ENCODE measurements around the gene PROSER1. TPM values are rescaled to one million over a fixed set of nuclear protein-coding genes. Genes with fewer than 3 reads are reported as not detected.

The PROSER1 gene
- total and polyA plus RNA-seq, 2 of the 4 experiments (the other 2 are of a cell fraction), result 2.0 to 13.4 TPM

- intact Hi-C loops (cut with micrococcal nuclease), result no loop called here
- Histone ChIP-seq H3K4ac (ENCODE audit: low read depth, low read length) (no peak overlapping the region), H3K56ac (ENCODE audit: extremely low read depth, insufficient read depth, low read length) (no peak overlapping the region), H4K20me1 (ENCODE audit: insufficient read depth, low read length) (no peaks in the 10 kb centered on the region), H3K9me3 (ENCODE audit: control insufficient read depth, insufficient read depth, low read length) (no peaks in the 10 kb centered on the region), H4K8ac (ENCODE audit: low read depth in 2 of 2, low read length in 2 of 2) (no peak overlapping the region), H3K23ac (ENCODE audit: low read depth, low read length) (no peak overlapping the region), H2BK20ac (ENCODE audit: low read depth, low read length) (no peak overlapping the region), H2AFZ (replicated peaks; ENCODE audit: low read length, poor library complexity) (no peak overlapping the region), H3K14ac (replicated peaks; ENCODE audit: low read depth, low read length) (no peak overlapping the region), H3K18ac (ENCODE audit: low read depth, low read length) (no peak overlapping the region), H4K91ac (ENCODE audit: insufficient read depth, low read depth, low read length) (no peak overlapping the region), H3K27ac (ENCODE audit: insufficient read depth, low read length) (no peak overlapping the region), H2AK5ac (ENCODE audit: low read depth, low read length) (no peak overlapping the region), H3K79me1 (ENCODE audit: low read depth in 1 of 2, low read length in 2 of 2) (no peaks in the 10 kb centered on the region), H2AK9ac (replicated peaks; ENCODE audit: low read depth, low read length, poor library complexity) (no peak overlapping the region), H2BK120ac (ENCODE audit: low read depth, low read length) (no peak overlapping the region), H3K9ac (ENCODE audit: low read depth, low read length) (no peak overlapping the region), H4K5ac (ENCODE audit: low read depth, low read length) (no peak overlapping the region), H3K4me3 (ENCODE audit: insufficient read depth, low read depth, low read length) (no peak overlapping the region), H2BK5ac (ENCODE audit: low read depth, low read length, poor library complexity, severe bottlenecking) (no peak overlapping the region), H2BK15ac (ENCODE audit: low read depth, low read length) (no peak overlapping the region), H3K4me2 (ENCODE audit: low read depth, low read length) (no peak overlapping the region), H3K9me1 (ENCODE audit: insufficient read depth, low read length) (no peaks in the 10 kb centered on the region), H3K36me3 (ENCODE audit: control insufficient read depth, insufficient read depth, low read length) (no peaks in the 10 kb centered on the region), H3K4me1 (ENCODE audit: control insufficient read depth, insufficient read depth, low read length) (no peaks in the 10 kb centered on the region), H3K27me3 (ENCODE audit: control insufficient read depth, insufficient read depth, low read length) (peaks cover 2% of the 10 kb centered on the region; the same call in 1 of the 2 replicates)
- dilution Hi-C loops (cut with HindIII; ENCODE audit: low sequenced_read_pairs, unreplicated experiment), result no loop called here
- POLR2A ChIA-PET (ENCODE audit: unreplicated experiment), result no interaction called here
- no TSS peak for BruUV-seq (replicated peaks)
- CTCF ChIA-PET, result no interaction called here
- ATAC-seq (ENCODE audit: low read depth) (no peak), DNase-seq (no peak)
- in situ Hi-C loops (cut with MboI; ENCODE audit: low sequenced_read_pairs), result no loop called here
- WGBS, 2 experiments (ENCODE audit: extremely low coverage in 2 of 2, insufficient read length in 1 of 2), result no CpG with 5 or more reads among the region's 2 CpGs
- no peak for TF ChIP-seq NFE2L2 (IDR thresholded peaks at IDR 0.05; ENCODE audit: low read depth, low read length)
- TF ChIP-seq SMC3 (IDR thresholded peaks at IDR 0.05; ENCODE audit: low read depth, low read length), result no peak
- TF ChIP-seq FOS (IDR thresholded peaks at IDR 0.05; ENCODE audit: low read depth, low read length), result no peak
- no peak for TF ChIP-seq RFX5 (IDR thresholded peaks at IDR 0.05; ENCODE audit: low read depth, low read length)
- TF ChIP-seq RCOR1 (IDR thresholded peaks at IDR 0.05; ENCODE audit: insufficient replicate concordance, low read length), result no peak
- no peak for TF ChIP-seq CHD1 (IDR thresholded peaks at IDR 0.05; ENCODE audit: low read depth, low read length)
- TF ChIP-seq, protein P1, sequence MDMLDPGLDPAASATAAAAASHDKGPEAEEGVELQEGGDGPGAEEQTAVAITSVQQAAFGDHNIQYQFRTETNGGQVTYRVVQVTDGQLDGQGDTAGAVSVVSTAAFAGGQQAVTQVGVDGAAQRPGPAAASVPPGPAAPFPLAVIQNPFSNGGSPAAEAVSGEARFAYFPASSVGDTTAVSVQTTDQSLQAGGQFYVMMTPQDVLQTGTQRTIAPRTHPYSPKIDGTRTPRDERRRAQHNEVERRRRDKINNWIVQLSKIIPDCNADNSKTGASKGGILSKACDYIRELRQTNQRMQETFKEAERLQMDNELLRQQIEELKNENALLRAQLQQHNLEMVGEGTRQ (IDR thresholded peaks at IDR 0.05; ENCODE audit: low read depth, low read length), result no peak
- TF ChIP-seq MAFK (IDR thresholded peaks at IDR 0.05; ENCODE audit: low read depth, low read length), result no peak
- no peak for TF ChIP-seq BHLHE40 (IDR thresholded peaks at IDR 0.05; ENCODE audit: low read depth, low read length)
- no peak for TF ChIP-seq RAD21 (IDR thresholded peaks at IDR 0.05; ENCODE audit: low read length)
- TF ChIP-seq CEBPB (IDR thresholded peaks at IDR 0.05; ENCODE audit: low read depth, low read length), result no peak
- TF ChIP-seq MXI1 (IDR thresholded peaks at IDR 0.05; ENCODE audit: borderline replicate concordance, low read depth, low read length), result no peak
- TF ChIP-seq, protein P2, sequence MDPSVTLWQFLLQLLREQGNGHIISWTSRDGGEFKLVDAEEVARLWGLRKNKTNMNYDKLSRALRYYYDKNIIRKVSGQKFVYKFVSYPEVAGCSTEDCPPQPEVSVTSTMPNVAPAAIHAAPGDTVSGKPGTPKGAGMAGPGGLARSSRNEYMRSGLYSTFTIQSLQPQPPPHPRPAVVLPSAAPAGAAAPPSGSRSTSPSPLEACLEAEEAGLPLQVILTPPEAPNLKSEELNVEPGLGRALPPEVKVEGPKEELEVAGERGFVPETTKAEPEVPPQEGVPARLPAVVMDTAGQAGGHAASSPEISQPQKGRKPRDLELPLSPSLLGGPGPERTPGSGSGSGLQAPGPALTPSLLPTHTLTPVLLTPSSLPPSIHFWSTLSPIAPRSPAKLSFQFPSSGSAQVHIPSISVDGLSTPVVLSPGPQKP (IDR thresholded peaks at IDR 0.05; ENCODE audit: borderline replicate concordance, low read depth, low read length), result no peak
- TF ChIP-seq CTCF (conservative IDR thresholded peaks at IDR 0.05; ENCODE audit: low read depth, low read length), result no peak
- no peak for TF ChIP-seq POLR2A (IDR thresholded peaks at IDR 0.05; ENCODE audit: low read depth, low read length)
- TF ChIP-seq MAZ (IDR thresholded peaks at IDR 0.05; ENCODE audit: borderline replicate concordance, low read depth, low read length), result no peak
Observed at GRCh38 chr13:39072842-39073241, 35.0 kb upstream of the PROSER1 start.
